Kidney (tissue), 14 donors: ENCODE measurements around the gene NFKBIE. TPM values are rescaled to one million over a fixed set of nuclear protein-coding genes. Genes with fewer than 3 reads are reported as not detected.

Experiments
- DNase-seq, 5 donors: peaks; one replicate each; pipeline ENCODE4 v3.0.0-alpha.2; 2013 to 2020
- FAIRE-seq: peaks from 2 replicates; lab custom pipeline; 2012; peaks lifted over from hg19 to GRCh38; lab: Jason Lieb, UNC
- H3K27ac ChIP-seq, 2 donors: one replicate each; pipeline ENCODE4 v1.7.0; 2013; ENCODE audit warnings: low read depth in 2 of 2, low read length in 2 of 2, inconsistent platforms in 1 of 2
- H3K27me3 ChIP-seq: one replicate; pipeline ENCODE4 v1.7.1; 2013; ENCODE audit warnings: low read length, inconsistent platforms; ENCODE audit not compliant: control insufficient read depth, insufficient read depth
- H3K36me3 ChIP-seq, 3 donors: one replicate each; pipeline versions ENCODE4 v1.7.0 to v1.7.1; 2013; ENCODE audit warnings: low read length in 3 of 3, control low read depth in 1 of 3, inconsistent platforms in 1 of 3; ENCODE audit not compliant: insufficient read depth in 3 of 3, control insufficient read depth in 2 of 3
- H3K4me1 ChIP-seq, 3 donors: one replicate each; pipeline versions ENCODE4 v1.7.0 to v1.7.1; 2013; ENCODE audit warnings: low read length in 3 of 3, inconsistent platforms in 1 of 3, low read depth in 1 of 3; ENCODE audit not compliant: control insufficient read depth in 2 of 3, insufficient read depth in 2 of 3
- H3K4me3 ChIP-seq, 3 donors: one replicate each; pipeline versions ENCODE4 v1.7.0 to v1.8.1; 2013; ENCODE audit warnings: low read length in 3 of 3, control low read depth in 1 of 3, inconsistent platforms in 1 of 3
- H3K9ac ChIP-seq, 3 donors: one replicate each; pipeline versions ENCODE4 v1.7.0 to v1.7.1; 2013; ENCODE audit warnings: low read length in 3 of 3, control low read depth in 1 of 3, inconsistent platforms in 1 of 3
- H3K9me3 ChIP-seq, 3 donors: one replicate each; pipeline versions ENCODE4 v1.7.0 to v1.7.1; 2013; ENCODE audit warnings: low read length in 3 of 3, control low read depth in 1 of 3, inconsistent platforms in 1 of 3; ENCODE audit not compliant: control insufficient read depth in 2 of 3, insufficient read depth in 1 of 3
- CTCF ChIP-seq: IDR thresholded peaks from 3 replicates; pipeline ENCODE4 v1.5.1; 2012; ENCODE audit warnings: mild to moderate bottlenecking, moderate library complexity, borderline replicate concordance; ENCODE audit not compliant: insufficient read depth; ENCODE audit errors: extremely low read depth
- intact Hi-C: fragments of 100-400 bp; cut with DNase I; formaldehyde crosslinking; loops from one replicate; pipeline ENCODE4 v1.11.1; 2022
- polyA plus RNA-seq: library from polyadenylated mRNA; stranded (reverse); fragments of 350-450 nt; fragmentation: Illumina TruSeq; extraction: RNeasy Lipid Tissue Mini Kit (QIAGEN cat#74804); gene quantifications from one replicate; pipeline ENCODE4 v1.2.3, GENCODE V29; 2014; ENCODE audit warnings: low read depth, low replicate concordance; ENCODE audit not compliant: insufficient read depth
- total RNA-seq: library from RNA; stranded (reverse); fragmentation: NEBNext Ultra II Directional; extraction: Animal tissue kit (Norgen Biotek cat#: 25700); gene quantifications from one replicate; pipeline ENCODE4 v1.2.1, GENCODE V29; 2021
- donor health status: control.
- donor health status: control.
- donor health status: control.
- donor health status: control.
- donor health status: control.
- donor health status: DM: yes; HTN: yes; CAD: no.
- donor health status: Normal renal cell carcinoma (clear cell type).

NFKBIE gene
- total and polyA plus RNA-seq, 2 donors from 2014 or later: 12.6 to 19.0 TPM

GRCh38 chr6:44258921-44259320, 6.4 kb downstream of the NFKBIE start:
- Histone ChIP-seq H3K27me3 (no peaks in the 10 kb centered on the region), H3K27ac (no peak overlapping the region), H3K9ac (no peak overlapping the region), H3K36me3 (peaks cover 0 to 13% (median 10%) of the 10 kb centered on the region in 3 donors), H3K9me3 (no peaks in the 10 kb centered on the region), H3K4me3 (no peak overlapping the region), H3K4me1 (peaks cover 0 to 29% (median 13%) of the 10 kb centered on the region in 3 donors)
- no peak for TF ChIP-seq CTCF
- intact Hi-C loops: no loop called here
- DNase-seq (no peak), FAIRE-seq (no peak)

- intact Hi-C loops: no loop called here
- Histone ChIP-seq H3K9ac (no peak overlapping the region), H3K4me1 (peaks cover 0 to 24% (median 8%) of the 10 kb centered on the region in 3 donors), H3K27ac (no peak overlapping the region), H3K36me3 (peaks cover 0 to 17% (median 10%) of the 10 kb centered on the region in 3 donors), H3K9me3 (no peaks in the 10 kb centered on the region), H3K27me3 (no peaks in the 10 kb centered on the region), H3K4me3 (no peak overlapping the region)
- no peak for TF ChIP-seq CTCF
- DNase-seq: no peak
- FAIRE-seq: no peak
Observed at GRCh38 chr6:44258325-44258863, 7.0 kb downstream of the NFKBIE start.

DNA sequence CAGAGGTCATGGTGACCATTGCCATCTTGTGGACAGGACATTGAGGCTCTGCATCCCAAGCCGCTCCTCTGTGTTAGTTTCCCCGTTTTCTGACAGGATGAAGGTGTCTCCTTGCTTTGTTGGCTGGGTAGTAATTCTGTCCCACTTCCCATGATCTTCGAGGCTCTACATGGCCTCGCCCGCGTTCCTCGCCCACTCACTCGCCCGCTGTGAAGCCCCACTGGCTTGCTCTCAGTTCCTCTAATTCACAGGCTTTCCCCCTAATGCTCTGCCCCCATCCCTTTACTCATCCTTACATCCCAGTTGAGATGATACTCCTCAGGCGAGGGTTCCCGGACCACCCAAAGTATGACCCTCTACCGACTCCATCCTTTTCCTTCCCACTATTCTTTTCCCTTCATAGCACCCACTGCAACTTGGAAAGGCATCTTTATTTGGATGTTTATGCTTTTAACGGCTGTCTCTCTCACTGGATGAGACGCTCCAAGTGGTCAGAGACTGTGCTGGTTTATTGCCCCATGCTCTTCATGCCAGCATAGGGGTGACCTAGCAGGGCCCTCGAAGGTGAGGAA, 7.5 kb downstream of the NFKBIE start:
- no peak for TF ChIP-seq CTCF
- Histone ChIP-seq H3K4me1 (peaks cover 0 to 19% (median 3%) of the 10 kb centered on the region in 3 donors), H3K4me3 (peak overlapping the region; percentile 25 to 71 (median 65)), H3K9me3 (no peaks in the 10 kb centered on the region), H3K36me3 (peaks cover 0 to 22% (median 16%) of the 10 kb centered on the region in 3 donors), H3K27me3 (no peaks in the 10 kb centered on the region), H3K9ac (peak overlapping the region in 2 of 3 donors; percentile 69 to 83), H3K27ac (peak overlapping the region; percentile 25 to 79)
- intact Hi-C loops: no loop called here
- no peak for FAIRE-seq
- no peak for DNase-seq
